ENCODE measurements around the gene TARS2. TPM values are rescaled to one million over a fixed set of nuclear protein-coding genes. Genes with fewer than 3 reads are reported as not detected.

Gene TARS2
- total RNA-seq, 1 donor from 2014 or later: 23.2 TPM

GRCh38 chr1:150516050-150516591 lies 28.9 kb downstream of the TARS2 start:
- Mint-ChIP-seq H3K36me3 (ENCODE audit: unreplicated experiment) (peaks cover 7% of the 10 kb centered on the region), H3K9me3 (ENCODE audit: unreplicated experiment) (no peaks in the 10 kb centered on the region), H3K27ac (ENCODE audit: unreplicated experiment) (peak overlapping the region; percentile 75), H3K4me3 (ENCODE audit: unreplicated experiment) (peak overlapping the region; percentile 83), H3K4me1 (ENCODE audit: unreplicated experiment) (peaks cover 13% of the 10 kb centered on the region), H3K27me3 (ENCODE audit: unreplicated experiment) (no peaks in the 10 kb centered on the region)
- TF ChIP-seq CTCF (IDR thresholded peaks at IDR 0.05): no peak
- no peak for DNase-seq (ENCODE audit: extremely low spot score, unreplicated experiment)

GRCh38 chr1:150516616-150517015 lies 29.4 kb downstream of the TARS2 start:
- Mint-ChIP-seq H3K4me1 (ENCODE audit: unreplicated experiment) (peaks cover 13% of the 10 kb centered on the region), H3K27ac (ENCODE audit: unreplicated experiment) (no peak overlapping the region), H3K9me3 (ENCODE audit: unreplicated experiment) (no peaks in the 10 kb centered on the region), H3K36me3 (ENCODE audit: unreplicated experiment) (peaks cover 6% of the 10 kb centered on the region), H3K4me3 (ENCODE audit: unreplicated experiment) (peak overlapping the region; percentile 83), H3K27me3 (ENCODE audit: unreplicated experiment) (no peaks in the 10 kb centered on the region)
- TF ChIP-seq CTCF (IDR thresholded peaks at IDR 0.05): peak; percentile 22
- DNase-seq (ENCODE audit: extremely low spot score, unreplicated experiment): no peak

GRCh38 chr1:150521196-150521968 lies 34.2 kb downstream of the TARS2 start:
- Mint-ChIP-seq H3K9me3 (ENCODE audit: unreplicated experiment) (no peaks in the 10 kb centered on the region), H3K4me3 (ENCODE audit: unreplicated experiment) (no peak overlapping the region), H3K27me3 (ENCODE audit: unreplicated experiment) (no peaks in the 10 kb centered on the region), H3K36me3 (ENCODE audit: unreplicated experiment) (no peaks in the 10 kb centered on the region), H3K4me1 (ENCODE audit: unreplicated experiment) (peaks cover 5% of the 10 kb centered on the region), H3K27ac (ENCODE audit: unreplicated experiment) (no peak overlapping the region)
- DNase-seq (ENCODE audit: extremely low spot score, unreplicated experiment): no peak
- TF ChIP-seq CTCF (IDR thresholded peaks at IDR 0.05): no peak

- Mint-ChIP-seq H3K36me3 (ENCODE audit: unreplicated experiment) (no peaks in the 10 kb centered on the region), H3K27ac (ENCODE audit: unreplicated experiment) (no peak overlapping the region), H3K4me1 (ENCODE audit: unreplicated experiment) (peaks cover 2% of the 10 kb centered on the region), H3K27me3 (ENCODE audit: unreplicated experiment) (no peaks in the 10 kb centered on the region), H3K9me3 (ENCODE audit: unreplicated experiment) (no peaks in the 10 kb centered on the region), H3K4me3 (ENCODE audit: unreplicated experiment) (no peak overlapping the region)
- no peak for DNase-seq (ENCODE audit: extremely low spot score, unreplicated experiment)
- TF ChIP-seq CTCF (IDR thresholded peaks at IDR 0.05): no peak
Measured at GRCh38 chr1:150525348-150525747, 38.1 kb downstream of the TARS2 start.

- Mint-ChIP-seq H3K27me3 (ENCODE audit: unreplicated experiment) (no peaks in the 10 kb centered on the region), H3K9me3 (ENCODE audit: unreplicated experiment) (no peaks in the 10 kb centered on the region), H3K36me3 (ENCODE audit: unreplicated experiment) (no peaks in the 10 kb centered on the region), H3K27ac (ENCODE audit: unreplicated experiment) (no peak overlapping the region), H3K4me1 (ENCODE audit: unreplicated experiment) (peaks cover 8% of the 10 kb centered on the region), H3K4me3 (ENCODE audit: unreplicated experiment) (no peak overlapping the region)
- TF ChIP-seq CTCF (IDR thresholded peaks at IDR 0.05): no peak
- no peak for DNase-seq (ENCODE audit: extremely low spot score, unreplicated experiment)
Measured at GRCh38 chr1:150528196-150528595, 41.0 kb downstream of the TARS2 start.

Data from osteocyte (in vitro differentiated cells).